VCaP (cell line): ENCODE measurements around the gene HAP1.
"Not testable (repeated sequence)": the region's sequence is repeated elsewhere in the genome, so short reads cannot be mapped to it uniquely, and the experiment has no call there.

ENCODE experiments used
- H3K27ac ChIP-seq: fragments of 450-650 bp; 2 replicates; pipeline ENCODE4 v1.5.1; 2017
- CTCF ChIP-seq: fragments of 450-650 bp; conservative IDR thresholded peaks from 2 replicates; pipeline ENCODE4 v1.5.1; 2017; ENCODE audit warnings: mild to moderate bottlenecking, moderate library complexity

The HAP1 gene

GRCh38 chr17:41705271-41705991 is 29.0 kb downstream of the HAP1 start:
- no peak for TF ChIP-seq CTCF
- H3K27ac ChIP-seq, result no peak overlapping the region

- TF ChIP-seq CTCF, result no peak
- H3K27ac ChIP-seq, result no peak overlapping the region
Measured at GRCh38 chr17:41702712-41703111, 31.7 kb downstream of the HAP1 start.

- H3K27ac ChIP-seq, result not testable (repeated sequence)
Measured at GRCh38 chr17:41700843-41701242, 33.6 kb downstream of the HAP1 start.

GRCh38 chr17:41697122-41697962 is 37.1 kb downstream of the HAP1 start:
- TF ChIP-seq CTCF, result no peak
- no peak overlapping the region for H3K27ac ChIP-seq

- peak; percentile 92 for TF ChIP-seq CTCF
- no peak overlapping the region; the same call in 1 of the 2 replicates for H3K27ac ChIP-seq
Measured at GRCh38 chr17:41695954-41696757, 38.3 kb downstream of the HAP1 start.

GRCh38 chr17:41695134-41695661 is 39.2 kb downstream of the HAP1 start:
- TF ChIP-seq CTCF, result no peak
- peak overlapping the region; percentile 13; the same call in 1 of the 2 replicates for H3K27ac ChIP-seq

- H3K27ac ChIP-seq, result peak overlapping the region; percentile 16; the same call in 1 of the 2 replicates
- TF ChIP-seq CTCF, result no peak
Measured at GRCh38 chr17:41692722-41693521, 41.5 kb downstream of the HAP1 start.
